ENCODE data around the gene ERBB2. TPM values are rescaled to one million over a fixed set of nuclear protein-coding genes. Genes with fewer than 3 reads are reported as not detected.

The ERBB2 gene
- total and polyA plus RNA-seq, 9 of the 15 experiments (the other 6 are each of a cell fraction or from before 2014, with no cell fraction given), result 0.74 to 5.6 (median 3.3) TPM

DNA sequence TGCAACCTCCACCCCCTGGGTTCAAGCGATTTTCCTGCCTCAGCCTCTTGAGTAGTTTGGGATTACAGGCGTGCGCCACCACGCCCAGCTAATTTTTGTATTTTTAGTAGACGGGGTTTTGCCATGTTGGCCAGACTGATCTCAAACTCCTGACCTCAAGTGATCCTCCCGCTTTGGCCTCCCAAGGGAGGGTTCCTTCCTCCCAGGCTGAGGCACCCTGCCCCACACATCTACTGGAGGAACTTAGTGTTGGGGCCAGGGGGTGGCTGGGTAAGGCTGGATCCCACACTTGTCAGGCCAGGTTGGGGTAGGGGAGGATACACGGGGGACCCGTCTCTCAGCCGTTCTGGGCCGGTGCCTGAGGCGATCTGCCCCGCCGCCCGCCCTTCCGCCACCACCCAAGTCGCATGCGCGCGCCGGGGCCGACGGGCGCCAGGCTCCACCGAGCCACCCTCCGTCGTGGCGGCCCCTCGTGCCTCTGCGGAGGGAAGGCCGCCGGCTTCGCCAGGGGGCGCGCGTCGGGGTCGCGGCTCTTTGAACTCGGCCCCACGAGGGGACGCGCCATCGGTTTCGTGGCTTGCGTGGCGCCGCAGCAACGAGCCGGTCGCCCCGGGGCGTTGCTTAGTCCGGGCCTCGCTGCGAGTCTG lies 53.8 kb downstream of the ERBB2 start (continued):
- TF ChIP-seq, protein P1, sequence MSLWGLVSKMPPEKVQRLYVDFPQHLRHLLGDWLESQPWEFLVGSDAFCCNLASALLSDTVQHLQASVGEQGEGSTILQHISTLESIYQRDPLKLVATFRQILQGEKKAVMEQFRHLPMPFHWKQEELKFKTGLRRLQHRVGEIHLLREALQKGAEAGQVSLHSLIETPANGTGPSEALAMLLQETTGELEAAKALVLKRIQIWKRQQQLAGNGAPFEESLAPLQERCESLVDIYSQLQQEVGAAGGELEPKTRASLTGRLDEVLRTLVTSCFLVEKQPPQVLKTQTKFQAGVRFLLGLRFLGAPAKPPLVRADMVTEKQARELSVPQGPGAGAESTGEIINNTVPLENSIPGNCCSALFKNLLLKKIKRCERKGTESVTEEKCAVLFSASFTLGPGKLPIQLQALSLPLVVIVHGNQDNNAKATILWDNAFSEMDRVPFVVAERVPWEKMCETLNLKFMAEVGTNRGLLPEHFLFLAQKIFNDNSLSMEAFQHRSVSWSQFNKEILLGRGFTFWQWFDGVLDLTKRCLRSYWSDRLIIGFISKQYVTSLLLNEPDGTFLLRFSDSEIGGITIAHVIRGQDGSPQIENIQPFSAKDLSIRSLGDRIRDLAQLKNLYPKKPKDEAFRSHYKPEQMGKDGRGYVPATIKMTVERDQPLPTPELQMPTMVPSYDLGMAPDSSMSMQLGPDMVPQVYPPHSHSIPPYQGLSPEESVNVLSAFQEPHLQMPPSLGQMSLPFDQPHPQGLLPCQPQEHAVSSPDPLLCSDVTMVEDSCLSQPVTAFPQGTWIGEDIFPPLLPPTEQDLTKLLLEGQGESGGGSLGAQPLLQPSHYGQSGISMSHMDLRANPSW (CRISPR knock-in tag; IDR thresholded peaks at IDR 0.05), result no peak
- no peak for TF ChIP-seq ZNF444 (CRISPR knock-in tag; IDR thresholded peaks at IDR 0.05)
- no peak for TF ChIP-seq CCAR2 (IDR thresholded peaks at IDR 0.05; ENCODE audit: low read depth, low read length)
- TF ChIP-seq POLR3A (IDR thresholded peaks at IDR 0.05; ENCODE audit: borderline replicate concordance, extremely low read depth, insufficient read depth, insufficient read length), result no peak
- TF ChIP-seq, protein P2, sequence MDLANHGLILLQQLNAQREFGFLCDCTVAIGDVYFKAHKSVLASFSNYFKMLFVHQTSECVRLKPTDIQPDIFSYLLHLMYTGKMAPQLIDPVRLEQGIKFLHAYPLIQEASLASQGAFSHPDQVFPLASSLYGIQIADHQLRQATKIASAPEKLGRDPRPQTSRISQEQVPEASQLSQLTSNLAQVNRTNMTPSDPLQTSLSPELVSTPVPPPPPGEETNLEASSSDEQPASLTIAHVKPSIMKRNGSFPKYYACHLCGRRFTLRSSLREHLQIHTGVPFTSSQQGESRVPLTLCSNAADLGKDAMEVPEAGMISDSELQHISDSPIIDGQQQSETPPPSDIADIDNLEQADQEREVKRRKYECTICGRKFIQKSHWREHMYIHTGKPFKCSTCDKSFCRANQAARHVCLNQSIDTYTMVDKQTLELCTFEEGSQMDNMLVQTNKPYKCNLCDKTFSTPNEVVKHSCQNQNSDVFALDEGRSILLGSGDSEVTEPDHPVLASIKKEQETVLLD (IDR thresholded peaks at IDR 0.05), result no peak
- TF ChIP-seq TBP (optimal IDR thresholded peaks at IDR 0.05; ENCODE audit: low read depth, low read length), result no peak
- no peak for TF ChIP-seq ZC3H8 (IDR thresholded peaks at IDR 0.05)
- TF ChIP-seq NCOR1 (IDR thresholded peaks at IDR 0.05), result no peak
- no peak for TF ChIP-seq JUND (IDR thresholded peaks at IDR 0.05; ENCODE audit: borderline replicate concordance, low read depth, low read length)
- TF ChIP-seq JUND (tag; IDR thresholded peaks at IDR 0.05; ENCODE audit: borderline replicate concordance, low read depth, low read length), result no peak
- TF ChIP-seq MTA3 (IDR thresholded peaks at IDR 0.05; ENCODE audit: borderline replicate concordance), result peak; percentile 83
- no peak for TF ChIP-seq THRAP3 (IDR thresholded peaks at IDR 0.05; ENCODE audit: borderline replicate concordance)
- TF ChIP-seq, protein P3, sequence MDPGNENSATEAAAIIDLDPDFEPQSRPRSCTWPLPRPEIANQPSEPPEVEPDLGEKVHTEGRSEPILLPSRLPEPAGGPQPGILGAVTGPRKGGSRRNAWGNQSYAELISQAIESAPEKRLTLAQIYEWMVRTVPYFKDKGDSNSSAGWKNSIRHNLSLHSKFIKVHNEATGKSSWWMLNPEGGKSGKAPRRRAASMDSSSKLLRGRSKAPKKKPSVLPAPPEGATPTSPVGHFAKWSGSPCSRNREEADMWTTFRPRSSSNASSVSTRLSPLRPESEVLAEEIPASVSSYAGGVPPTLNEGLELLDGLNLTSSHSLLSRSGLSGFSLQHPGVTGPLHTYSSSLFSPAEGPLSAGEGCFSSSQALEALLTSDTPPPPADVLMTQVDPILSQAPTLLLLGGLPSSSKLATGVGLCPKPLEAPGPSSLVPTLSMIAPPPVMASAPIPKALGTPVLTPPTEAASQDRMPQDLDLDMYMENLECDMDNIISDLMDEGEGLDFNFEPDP (CRISPR knock-in tag; IDR thresholded peaks at IDR 0.05), result 0 out of 2 replicates have a peak, but pooled peaks have one; percentile 3
- TF ChIP-seq NELFE (IDR thresholded peaks at IDR 0.05; ENCODE audit: insufficient read depth, insufficient read length), result no peak
- TF ChIP-seq, protein P4, sequence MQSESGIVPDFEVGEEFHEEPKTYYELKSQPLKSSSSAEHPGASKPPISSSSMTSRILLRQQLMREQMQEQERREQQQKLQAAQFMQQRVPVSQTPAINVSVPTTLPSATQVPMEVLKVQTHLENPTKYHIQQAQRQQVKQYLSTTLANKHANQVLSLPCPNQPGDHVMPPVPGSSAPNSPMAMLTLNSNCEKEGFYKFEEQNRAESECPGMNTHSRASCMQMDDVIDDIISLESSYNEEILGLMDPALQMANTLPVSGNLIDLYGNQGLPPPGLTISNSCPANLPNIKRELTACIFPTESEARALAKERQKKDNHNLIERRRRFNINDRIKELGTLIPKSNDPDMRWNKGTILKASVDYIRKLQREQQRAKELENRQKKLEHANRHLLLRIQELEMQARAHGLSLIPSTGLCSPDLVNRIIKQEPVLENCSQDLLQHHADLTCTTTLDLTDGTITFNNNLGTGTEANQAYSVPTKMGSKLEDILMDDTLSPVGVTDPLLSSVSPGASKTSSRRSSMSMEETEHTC (IDR thresholded peaks at IDR 0.05), result no peak
- TF ChIP-seq GTF2F1 (IDR thresholded peaks at IDR 0.05; ENCODE audit: low read depth, low read length), result no peak
